Vagina (tissue), 2 donors: ENCODE measurements around the gene ATP11A. TPM values are rescaled to one million over a fixed set of nuclear protein-coding genes. Genes with fewer than 3 reads are reported as not detected.
"Not testable (repeated sequence)": the region's sequence is repeated elsewhere in the genome, so short reads cannot be mapped to it uniquely, and the experiment has no call there.

ENCODE experiments used
- DNase-seq, 2 donors: peaks; one replicate each; pipeline ENCODE4 v3.0.0-alpha.2; 2017; ENCODE audit errors: extremely low spot score in 2 of 2
- H3K27ac ChIP-seq: fragments of 200-600 bp; sonication (generic); one replicate; pipeline ENCODE4 v1.5.1; 2019
- H3K27me3 ChIP-seq: fragments of 200-600 bp; sonication (generic); one replicate; pipeline ENCODE4 v1.5.1; 2019
- H3K36me3 ChIP-seq, 2 donors: fragments of 200-600 bp; sonication (generic); one replicate each; pipeline ENCODE4 v1.5.1; 2017 to 2019
- H3K4me1 ChIP-seq: fragments of 200-600 bp; sonication (generic); one replicate; pipeline ENCODE4 v1.5.1; 2019
- H3K4me3 ChIP-seq, 2 donors: fragments of 200-600 bp; sonication (generic); 1 replicate in 1 of 2; 2 replicates in 1 of 2; pipeline ENCODE4 v1.5.1; 2016 to 2019
- H3K9me3 ChIP-seq: fragments of 200-600 bp; sonication (generic); one replicate; pipeline ENCODE4 v1.5.1; 2019
- CTCF ChIP-seq, 3 experiments: fragments of 450-650 bp in 2 of 3; fragments of 200-600 bp in 1 of 3; sonication (generic) in 1 of 3; IDR thresholded peaks; one replicate each; pipeline ENCODE4 v1.5.1; 2017 to 2019; ENCODE audit warnings: antibody characterized with exemption in 3 of 3, mild to moderate bottlenecking in 2 of 3, moderate library complexity in 2 of 3
- POLR2A ChIP-seq, 2 donors: fragments of 450-650 bp; IDR thresholded peaks; one replicate each; pipeline ENCODE4 v1.6.1; 2017; ENCODE audit warnings: antibody characterized with exemption in 2 of 2, mild to moderate bottlenecking in 2 of 2, moderate library complexity in 2 of 2
- POLR2AphosphoS5 ChIP-seq, 2 donors: sonication (generic); formaldehyde crosslinking; IDR thresholded peaks; one replicate each; pipeline ENCODE4 v1.9.0; 2017; ENCODE audit warnings: antibody characterized with exemption in 2 of 2, mild to moderate bottlenecking in 2 of 2, low read depth in 1 of 2; ENCODE audit not compliant: insufficient read depth in 1 of 2
- intact Hi-C: fragments of 100-400 bp; cut with DNase I; formaldehyde crosslinking; loops from one replicate; pipeline ENCODE4 v1.15.1; 2023
- total RNA-seq: library from RNA; depleted of rRNA; stranded (reverse); fragments of >200 nt; gene quantifications from one replicate; pipeline ENCODE4 v1.2.3, GENCODE V29; 2016

Gene ATP11A
- total RNA-seq, 1 donor from 2014 or later: 33.4 TPM

DNA sequence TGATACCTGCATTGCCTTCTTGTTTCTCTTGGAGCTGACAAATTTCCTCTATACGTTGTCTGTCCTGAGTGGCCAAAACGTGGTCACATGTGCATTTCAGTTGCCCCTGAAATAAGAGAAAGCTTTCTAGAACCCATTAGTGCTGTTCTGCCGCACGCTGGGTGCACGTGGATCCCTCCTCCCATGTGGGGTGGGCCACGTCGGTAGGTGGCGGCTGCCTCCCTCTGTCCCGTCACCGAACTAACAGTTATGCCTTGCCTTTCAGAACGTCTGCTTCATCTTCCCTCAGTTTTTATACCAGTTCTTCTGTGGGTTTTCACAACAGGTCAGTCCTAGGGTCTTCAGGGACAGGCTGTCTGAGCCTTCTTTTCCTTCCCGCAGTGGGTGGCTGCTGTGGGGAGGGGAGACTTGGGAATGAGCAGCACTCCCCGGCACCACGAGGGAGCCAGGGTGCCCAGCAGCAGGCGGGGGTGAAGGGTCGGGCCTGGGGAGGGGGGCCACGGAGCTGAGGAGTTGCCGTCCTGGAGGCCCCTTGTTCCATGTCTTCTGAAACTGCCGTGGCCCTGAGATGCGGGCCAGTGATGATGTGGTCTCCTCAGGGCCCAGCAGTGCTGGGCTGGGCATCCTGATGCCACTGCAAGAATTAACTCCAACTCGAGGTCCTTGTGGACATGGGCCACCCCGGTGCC, 169.4 kb downstream of the ATP11A start:
- intact Hi-C loops: no loop called here
- TF ChIP-seq CTCF (IDR thresholded peaks at IDR 0.05) (no peak), POLR2AphosphoS5 (IDR thresholded peaks at IDR 0.05; ENCODE audit: insufficient read depth in 1 of 2, low read depth in 1 of 2) (no peak), POLR2A (IDR thresholded peaks at IDR 0.05) (no peak)
- Histone ChIP-seq H3K27me3 (no peaks in the 10 kb centered on the region), H3K36me3 (peaks cover 0 to 33% of the 10 kb centered on the region in 2 donors), H3K4me1 (no peaks in the 10 kb centered on the region), H3K9me3 (no peaks in the 10 kb centered on the region), H3K4me3 (no peak overlapping the region), H3K27ac (no peak overlapping the region)
- DNase-seq: no peak

DNA sequence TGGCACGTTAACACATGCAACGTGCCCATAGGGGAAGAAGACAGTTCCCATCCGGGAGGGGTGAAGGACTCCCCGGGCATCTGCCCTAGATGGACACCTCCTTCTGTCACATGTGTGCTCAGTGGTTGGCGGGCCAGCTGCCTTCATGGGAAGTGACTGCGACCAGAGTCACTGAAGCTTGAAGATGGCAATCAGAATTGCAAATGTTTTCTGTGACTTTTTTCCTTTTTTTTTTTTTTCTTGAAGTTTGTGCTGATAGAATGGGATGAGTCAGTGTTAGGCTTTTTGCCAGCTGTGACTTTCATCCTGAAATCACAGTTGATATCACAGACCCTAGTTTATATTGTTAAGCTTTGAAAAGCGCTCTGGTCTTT, 170.0 kb downstream of the ATP11A start:
- no peak for DNase-seq
- H3K4me1 ChIP-seq: no peaks in the 10 kb centered on the region
- no peak for TF ChIP-seq CTCF (IDR thresholded peaks at IDR 0.05)
- TF ChIP-seq POLR2AphosphoS5 (IDR thresholded peaks at IDR 0.05; ENCODE audit: insufficient read depth in 1 of 2, low read depth in 1 of 2): no peak
- no peak for TF ChIP-seq POLR2A (IDR thresholded peaks at IDR 0.05)
- intact Hi-C loops: no loop called here
- no peak overlapping the region for H3K4me3 ChIP-seq
- no peaks in the 10 kb centered on the region for H3K27me3 ChIP-seq
- H3K27ac ChIP-seq: no peak overlapping the region
- H3K36me3 ChIP-seq: peaks cover 0 to 27% of the 10 kb centered on the region in 2 donors
- no peaks in the 10 kb centered on the region for H3K9me3 ChIP-seq

- H3K27ac ChIP-seq: no peak overlapping the region
- H3K36me3 ChIP-seq: peaks cover 0 to 13% of the 10 kb centered on the region in 2 donors
- no peaks in the 10 kb centered on the region for H3K9me3 ChIP-seq
- no peak for DNase-seq
- no peaks in the 10 kb centered on the region for H3K4me1 ChIP-seq
- no peak overlapping the region for H3K4me3 ChIP-seq
- TF ChIP-seq POLR2AphosphoS5 (IDR thresholded peaks at IDR 0.05; ENCODE audit: insufficient read depth in 1 of 2, low read depth in 1 of 2): no peak
- intact Hi-C loops: no loop called here
- no peaks in the 10 kb centered on the region for H3K27me3 ChIP-seq
These were observed 172.2 kb downstream of the ATP11A start for GRCh38 chr13:112861876-112862615.

- H3K4me1 ChIP-seq, intact Hi-C loops, DNase-seq, H3K4me3 ChIP-seq, H3K9me3 ChIP-seq, H3K27ac ChIP-seq, H3K27me3 ChIP-seq, H3K36me3 ChIP-seq: not testable (repeated sequence)
These were observed 173.5 kb downstream of the ATP11A start for GRCh38 chr13:112863356-112863755.

DNA sequence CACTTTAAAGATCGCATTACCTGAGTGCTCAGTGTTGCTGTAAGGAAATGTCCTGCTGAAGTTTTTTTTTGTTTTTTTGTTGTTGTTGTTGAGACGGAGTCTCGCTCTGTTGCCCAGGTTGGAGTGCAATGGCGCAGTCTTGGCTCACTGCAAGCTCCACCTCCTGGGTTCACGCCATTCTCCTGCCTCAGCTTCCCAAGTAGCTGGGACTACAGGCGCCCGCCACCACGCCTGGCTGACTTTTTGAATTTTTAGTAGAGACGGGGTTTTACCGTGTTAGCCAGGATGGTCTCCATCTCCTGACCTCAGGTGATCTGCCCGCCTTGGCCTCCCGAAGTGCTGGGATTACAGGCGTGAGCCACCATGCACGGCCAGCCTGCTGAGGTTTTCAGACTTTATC, 175.6 kb downstream of the ATP11A start:
- H3K4me1 ChIP-seq, H3K36me3 ChIP-seq, H3K27ac ChIP-seq, H3K9me3 ChIP-seq, H3K4me3 ChIP-seq, H3K27me3 ChIP-seq, intact Hi-C loops, DNase-seq: not testable (repeated sequence)

GRCh38 chr13:112867301-112867711, 177.5 kb downstream of the ATP11A start:
- no peak overlapping the region for H3K27ac ChIP-seq
- intact Hi-C loops: no loop called here
- H3K36me3 ChIP-seq: peaks cover 0 to 7% of the 10 kb centered on the region in 2 donors
- no peaks in the 10 kb centered on the region for H3K4me1 ChIP-seq
- no peak overlapping the region for H3K4me3 ChIP-seq
- no peak for TF ChIP-seq POLR2A (IDR thresholded peaks at IDR 0.05)
- TF ChIP-seq CTCF (IDR thresholded peaks at IDR 0.05): no peak
- TF ChIP-seq POLR2AphosphoS5 (IDR thresholded peaks at IDR 0.05; ENCODE audit: insufficient read depth in 1 of 2, low read depth in 1 of 2): no peak
- no peak for DNase-seq
- no peaks in the 10 kb centered on the region for H3K27me3 ChIP-seq
- no peaks in the 10 kb centered on the region for H3K9me3 ChIP-seq
